ENCODE results near the gene MAPKAP1.

MAPKAP1 gene

GRCh38 chr9:125442452-125442851, 264.6 kb downstream of the MAPKAP1 start:
- DNase-seq = no peak

- no peak for DNase-seq
Observed at GRCh38 chr9:125440411-125440810, 266.6 kb downstream of the MAPKAP1 start.

GRCh38 chr9:125439434-125440272, 267.4 kb downstream of the MAPKAP1 start:
- no peak for DNase-seq

- DNase-seq = no peak
Observed at GRCh38 chr9:125438506-125439433, 268.2 kb downstream of the MAPKAP1 start.

- no peak for DNase-seq
Observed at GRCh38 chr9:125437771-125438221, 269.2 kb downstream of the MAPKAP1 start.

GRCh38 chr9:125436613-125437443, 270.2 kb downstream of the MAPKAP1 start:
- no peak for DNase-seq

GRCh38 chr9:125435776-125436612, 271.0 kb downstream of the MAPKAP1 start:
- no peak for DNase-seq

- DNase-seq = no peak
Observed at GRCh38 chr9:125434986-125435775, 271.8 kb downstream of the MAPKAP1 start.

GRCh38 chr9:125433461-125434011, 273.5 kb downstream of the MAPKAP1 start:
- DNase-seq = no peak

- DNase-seq = no peak
Observed at GRCh38 chr9:125432715-125433385, 274.2 kb downstream of the MAPKAP1 start.

- no peak for DNase-seq
Observed at GRCh38 chr9:125431741-125432271, 275.2 kb downstream of the MAPKAP1 start.

GRCh38 chr9:125431012-125431305, 276.0 kb downstream of the MAPKAP1 start:
- no peak for DNase-seq

- no peak for DNase-seq
Observed at GRCh38 chr9:125430161-125431011, 276.6 kb downstream of the MAPKAP1 start.

GRCh38 chr9:125429476-125430160, 277.4 kb downstream of the MAPKAP1 start:
- no peak for DNase-seq

GRCh38 chr9:125428902-125429467, 278.0 kb downstream of the MAPKAP1 start:
- DNase-seq = peak; percentile 87

- no peak for DNase-seq
Observed at GRCh38 chr9:125428060-125428901, 278.7 kb downstream of the MAPKAP1 start.

- no peak for DNase-seq
Observed at GRCh38 chr9:125427556-125427955, 279.5 kb downstream of the MAPKAP1 start.

Measured in retina (tissue), 1 donor.